HG02678 (cell line): ENCODE data around the gene INPP5D.
"Not testable (repeated sequence)": the region's sequence is repeated elsewhere in the genome, so short reads cannot be mapped to it uniquely, and the experiment has no call there.

Source experiments
- ATAC-seq: cut with Tn5 transposase; IDR thresholded peaks from one replicate; pipeline ENCODE4 v1.9.1; 2021; ENCODE audit warnings: mild to moderate bottlenecking, moderate library complexity; ENCODE audit not compliant: unreplicated experiment

The INPP5D gene

GRCh38 chr2:233140077-233140585 lies 80.0 kb downstream of the INPP5D start:
- ATAC-seq: no peak

GRCh38 chr2:233140978-233141377 lies 80.8 kb downstream of the INPP5D start:
- ATAC-seq: no peak

- no peak for ATAC-seq
These were observed 81.8 kb downstream of the INPP5D start for GRCh38 chr2:233141901-233142300.

GRCh38 chr2:233142355-233142897 lies 82.3 kb downstream of the INPP5D start:
- ATAC-seq: peak; percentile 82

GRCh38 chr2:233143700-233144331 lies 83.7 kb downstream of the INPP5D start:
- ATAC-seq: no peak

- no peak for ATAC-seq
These were observed 85.6 kb downstream of the INPP5D start for GRCh38 chr2:233145726-233146125.

GRCh38 chr2:233146194-233146593 lies 86.1 kb downstream of the INPP5D start:
- ATAC-seq: no peak

- ATAC-seq: no peak
These were observed 87.1 kb downstream of the INPP5D start for GRCh38 chr2:233147136-233147828.

- no peak for ATAC-seq
These were observed 87.7 kb downstream of the INPP5D start for GRCh38 chr2:233147829-233148167.

- no peak for ATAC-seq
These were observed 88.2 kb downstream of the INPP5D start for GRCh38 chr2:233148354-233148753.

GRCh38 chr2:233152541-233152940 lies 92.4 kb downstream of the INPP5D start:
- ATAC-seq: no peak

GRCh38 chr2:233153146-233153798 lies 93.1 kb downstream of the INPP5D start:
- no peak for ATAC-seq

- no peak for ATAC-seq
These were observed 95.9 kb downstream of the INPP5D start for GRCh38 chr2:233156001-233156400.

GRCh38 chr2:233156461-233156860 lies 96.3 kb downstream of the INPP5D start:
- ATAC-seq: not testable (repeated sequence)

GRCh38 chr2:233161730-233162129 lies 101.6 kb downstream of the INPP5D start:
- no peak for ATAC-seq

- ATAC-seq: no peak
These were observed 102.6 kb downstream of the INPP5D start for GRCh38 chr2:233162770-233163169.

GRCh38 chr2:233163486-233164103 lies 103.5 kb downstream of the INPP5D start:
- no peak for ATAC-seq

- ATAC-seq: no peak
These were observed 104.0 kb downstream of the INPP5D start for GRCh38 chr2:233164128-233164635.

GRCh38 chr2:233164967-233165366 lies 104.8 kb downstream of the INPP5D start:
- no peak for ATAC-seq

- ATAC-seq: no peak
These were observed 105.4 kb downstream of the INPP5D start for GRCh38 chr2:233165543-233165894.
